H1 (cell line): ENCODE results near the gene NUDT6. TPM values are rescaled to one million over a fixed set of nuclear protein-coding genes. Genes with fewer than 3 reads are reported as not detected.

Experiments used
- BCL11A ChIP-seq, 2 experiments: IDR thresholded peaks; one replicate each; pipeline ENCODE4 v1.6.1; 2011; ENCODE audit warnings: low read depth in 2 of 2, low read length in 2 of 2, mild to moderate bottlenecking in 2 of 2
- CBX5 ChIP-seq: fragments of 300-800, 300-1000 bp; sonication (generic); IDR thresholded peaks from 2 replicates; pipeline ENCODE4 v1.7.1; 2016; ENCODE audit warnings: antibody characterized with exemption, low read length, low read depth
- CEBPB ChIP-seq: IDR thresholded peaks from 2 replicates; pipeline ENCODE4 v1.6.1; 2012; ENCODE audit warnings: low read depth, low read length
- HDAC6 ChIP-seq: IDR thresholded peaks from one replicate; pipeline ENCODE4 v1.7.1; 2012; ENCODE audit warnings: low read depth, mild to moderate bottlenecking, inconsistent platforms, low read length, moderate library complexity
- RBBP5 ChIP-seq: IDR thresholded peaks from 2 replicates; pipeline ENCODE4 v1.7.1; 2012; ENCODE audit warnings: low read depth, mild to moderate bottlenecking, inconsistent platforms, low read length, moderate library complexity, borderline replicate concordance
- SAP30 ChIP-seq: fragments of 300-600 bp; sonication (generic); IDR thresholded peaks from 2 replicates; pipeline ENCODE4 v1.7.1; 2012; ENCODE audit warnings: low read length, moderate library complexity, mild to moderate bottlenecking, inconsistent platforms; ENCODE audit not compliant: insufficient read depth, insufficient replicate concordance
- polyA plus RNA-seq, 7 experiments: library from polyadenylated mRNA; depleted of rRNA in 3 of 7; stranded (reverse) in 5 of 7; unstranded in 2 of 7; fragments of >200 nt in 5 of 7; fragments of 200-250 nt in 2 of 7; gene quantifications; 1 replicate in 5 of 7; 2 replicates in 1 of 7; 4 replicates in 1 of 7; pipeline versions ENCODE4 v1.2.1 to v1.2.3, GENCODE V29; 2011 to 2013; ENCODE audit warnings: missing spikeins in 2 of 7, mixed read lengths in 2 of 7
- total RNA-seq: library from RNA; stranded (reverse); fragmentation: NEBNext Ultra II Directional; extraction: Animal tissue kit (Norgen Biotek cat#: 25700); gene quantifications from 2 replicates; pipeline ENCODE4 v1.2.1, GENCODE V29; 2021
- TF ChIP-seq, protein P1 (sequence below), 3 experiments: IDR thresholded peaks; 1 replicate in 2 of 3; 2 replicates in 1 of 3; pipeline versions ENCODE4 v1.5.1 to v1.6.1; 2011; ENCODE audit warnings: low read length in 3 of 3, mild to moderate bottlenecking in 3 of 3, inconsistent platforms in 2 of 3, low read depth in 1 of 3, moderate library complexity in 1 of 3; ENCODE audit not compliant: insufficient read depth in 1 of 3; ENCODE audit errors: control extremely low read depth in 1 of 3

NUDT6 gene
- total and polyA plus RNA-seq, 2 of the 8 experiments (the other 6 are each of a cell fraction or from before 2014, with no cell fraction given) = 5.0 to 12.4 TPM

DNA sequence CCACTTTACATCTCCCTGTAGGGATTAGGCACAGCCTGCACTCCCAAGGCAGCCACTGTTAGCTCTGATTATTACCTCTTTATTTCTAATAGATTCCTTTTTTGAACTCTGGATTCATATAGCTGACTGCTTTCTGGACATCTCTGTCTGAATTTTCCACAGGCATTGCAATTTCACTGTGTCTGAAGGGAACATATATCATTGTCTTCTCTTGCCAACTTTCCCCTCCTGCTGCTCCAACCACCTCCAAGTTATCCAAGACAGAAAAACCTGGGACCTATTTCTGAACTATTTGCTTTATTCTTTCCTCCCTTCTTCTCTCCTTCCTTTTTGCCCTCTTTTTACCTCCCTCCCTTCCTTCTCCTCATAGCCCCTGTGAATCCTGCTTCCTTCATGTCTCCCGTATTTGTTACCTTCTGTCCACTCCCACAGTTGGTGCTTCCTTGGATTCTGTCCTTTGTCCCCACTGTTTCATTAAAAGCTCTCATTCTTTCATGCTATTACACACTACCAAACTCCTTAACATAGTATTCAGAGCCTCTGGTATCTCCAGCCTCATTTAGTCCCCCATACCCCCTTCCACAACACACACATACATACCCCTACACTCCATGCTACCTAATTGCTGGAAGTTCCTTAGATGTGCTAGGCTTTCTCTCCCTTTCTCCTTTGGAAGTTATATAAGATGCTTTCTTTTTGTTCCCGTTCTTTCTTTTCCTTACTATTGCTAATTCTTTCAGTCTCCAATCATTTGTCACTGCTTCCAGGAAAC, 61.0 kb downstream of the NUDT6 start (continued):
- TF ChIP-seq SAP30 (no peak), CEBPB (no peak), BCL11A (IDR thresholded peaks at IDR 0.05; ENCODE audit: low read depth in 2 of 2, low read length in 2 of 2) (no peak), CBX5 (no peak), RBBP5 (no peak), HDAC6 (no peak)
- TF ChIP-seq, protein P1, sequence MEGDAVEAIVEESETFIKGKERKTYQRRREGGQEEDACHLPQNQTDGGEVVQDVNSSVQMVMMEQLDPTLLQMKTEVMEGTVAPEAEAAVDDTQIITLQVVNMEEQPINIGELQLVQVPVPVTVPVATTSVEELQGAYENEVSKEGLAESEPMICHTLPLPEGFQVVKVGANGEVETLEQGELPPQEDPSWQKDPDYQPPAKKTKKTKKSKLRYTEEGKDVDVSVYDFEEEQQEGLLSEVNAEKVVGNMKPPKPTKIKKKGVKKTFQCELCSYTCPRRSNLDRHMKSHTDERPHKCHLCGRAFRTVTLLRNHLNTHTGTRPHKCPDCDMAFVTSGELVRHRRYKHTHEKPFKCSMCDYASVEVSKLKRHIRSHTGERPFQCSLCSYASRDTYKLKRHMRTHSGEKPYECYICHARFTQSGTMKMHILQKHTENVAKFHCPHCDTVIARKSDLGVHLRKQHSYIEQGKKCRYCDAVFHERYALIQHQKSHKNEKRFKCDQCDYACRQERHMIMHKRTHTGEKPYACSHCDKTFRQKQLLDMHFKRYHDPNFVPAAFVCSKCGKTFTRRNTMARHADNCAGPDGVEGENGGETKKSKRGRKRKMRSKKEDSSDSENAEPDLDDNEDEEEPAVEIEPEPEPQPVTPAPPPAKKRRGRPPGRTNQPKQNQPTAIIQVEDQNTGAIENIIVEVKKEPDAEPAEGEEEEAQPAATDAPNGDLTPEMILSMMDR (IDR thresholded peaks at IDR 0.05; ENCODE audit: control extremely low read depth in 1 of 3, insufficient read depth in 1 of 3, low read depth in 1 of 3, low read length in 3 of 3) = no peak
